ENCODE measurements around the gene PCK2.

DNA sequence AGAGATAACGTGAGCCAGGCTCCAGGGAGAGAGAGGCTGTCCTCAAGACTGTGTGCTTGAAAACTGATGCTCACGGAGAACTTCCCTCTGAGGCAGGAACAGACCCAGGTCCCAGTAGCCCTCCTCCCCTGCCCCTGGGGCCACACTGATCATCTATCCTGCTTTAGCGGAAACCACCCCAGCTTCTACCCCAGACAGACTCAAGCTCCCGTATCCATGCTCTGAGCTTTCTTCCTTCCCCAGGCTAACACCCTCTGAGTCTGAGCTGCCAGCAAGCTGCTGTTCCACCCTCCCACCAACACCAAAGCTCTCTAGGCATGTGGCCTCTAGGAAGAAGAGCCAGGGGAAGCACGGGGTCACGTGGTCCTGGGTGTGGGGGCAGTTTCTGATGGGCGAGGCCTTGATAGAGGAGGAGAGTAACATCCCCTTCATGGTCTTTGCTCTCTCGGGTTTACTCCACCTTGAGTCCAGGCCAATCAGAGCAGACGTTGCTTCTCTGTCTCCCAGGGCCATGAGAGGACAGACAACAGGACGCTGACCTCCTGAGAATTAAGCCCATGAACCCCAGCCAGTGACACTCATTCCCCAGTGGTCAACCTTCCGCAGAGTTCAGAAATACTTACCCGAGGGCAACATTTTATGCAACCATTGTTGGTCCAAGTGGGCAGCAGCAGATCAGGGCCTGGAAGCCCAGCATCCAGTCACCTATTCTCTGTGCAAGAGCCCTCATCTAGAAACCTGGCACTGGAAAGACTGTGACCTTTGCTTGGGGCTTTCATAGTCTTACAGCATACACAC is 1.4 kb downstream of the PCK2 start:
- TF ChIP-seq, protein P1, sequence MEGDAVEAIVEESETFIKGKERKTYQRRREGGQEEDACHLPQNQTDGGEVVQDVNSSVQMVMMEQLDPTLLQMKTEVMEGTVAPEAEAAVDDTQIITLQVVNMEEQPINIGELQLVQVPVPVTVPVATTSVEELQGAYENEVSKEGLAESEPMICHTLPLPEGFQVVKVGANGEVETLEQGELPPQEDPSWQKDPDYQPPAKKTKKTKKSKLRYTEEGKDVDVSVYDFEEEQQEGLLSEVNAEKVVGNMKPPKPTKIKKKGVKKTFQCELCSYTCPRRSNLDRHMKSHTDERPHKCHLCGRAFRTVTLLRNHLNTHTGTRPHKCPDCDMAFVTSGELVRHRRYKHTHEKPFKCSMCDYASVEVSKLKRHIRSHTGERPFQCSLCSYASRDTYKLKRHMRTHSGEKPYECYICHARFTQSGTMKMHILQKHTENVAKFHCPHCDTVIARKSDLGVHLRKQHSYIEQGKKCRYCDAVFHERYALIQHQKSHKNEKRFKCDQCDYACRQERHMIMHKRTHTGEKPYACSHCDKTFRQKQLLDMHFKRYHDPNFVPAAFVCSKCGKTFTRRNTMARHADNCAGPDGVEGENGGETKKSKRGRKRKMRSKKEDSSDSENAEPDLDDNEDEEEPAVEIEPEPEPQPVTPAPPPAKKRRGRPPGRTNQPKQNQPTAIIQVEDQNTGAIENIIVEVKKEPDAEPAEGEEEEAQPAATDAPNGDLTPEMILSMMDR (conservative IDR thresholded peaks at IDR 0.05; ENCODE audit: low read length) = no peak
- no peak for TF ChIP-seq EZH2phosphoT487 (IDR thresholded peaks at IDR 0.05; ENCODE audit: borderline replicate concordance)

Measured in Loucy (cell line).